Body of pancreas (tissue), 4 donors: ENCODE results near the gene GNB1L.

ENCODE experiments used
- POLR2A ChIP-seq, 3 donors: fragments of 450-650 bp; IDR thresholded peaks; one replicate each; pipeline ENCODE4 v1.6.1; 2016; ENCODE audit warnings: antibody characterized with exemption in 3 of 3, mild to moderate bottlenecking in 2 of 3
- TF ChIP-seq, protein P1 (sequence below), 7 experiments: fragments of 450-650 bp in 4 of 7; fragments of 200-600 bp in 3 of 7; sonication (generic) in 3 of 7; IDR thresholded peaks; one replicate each; pipeline ENCODE4 v1.5.1; 2016 to 2019; ENCODE audit warnings: antibody characterized with exemption in 7 of 7

DNA sequence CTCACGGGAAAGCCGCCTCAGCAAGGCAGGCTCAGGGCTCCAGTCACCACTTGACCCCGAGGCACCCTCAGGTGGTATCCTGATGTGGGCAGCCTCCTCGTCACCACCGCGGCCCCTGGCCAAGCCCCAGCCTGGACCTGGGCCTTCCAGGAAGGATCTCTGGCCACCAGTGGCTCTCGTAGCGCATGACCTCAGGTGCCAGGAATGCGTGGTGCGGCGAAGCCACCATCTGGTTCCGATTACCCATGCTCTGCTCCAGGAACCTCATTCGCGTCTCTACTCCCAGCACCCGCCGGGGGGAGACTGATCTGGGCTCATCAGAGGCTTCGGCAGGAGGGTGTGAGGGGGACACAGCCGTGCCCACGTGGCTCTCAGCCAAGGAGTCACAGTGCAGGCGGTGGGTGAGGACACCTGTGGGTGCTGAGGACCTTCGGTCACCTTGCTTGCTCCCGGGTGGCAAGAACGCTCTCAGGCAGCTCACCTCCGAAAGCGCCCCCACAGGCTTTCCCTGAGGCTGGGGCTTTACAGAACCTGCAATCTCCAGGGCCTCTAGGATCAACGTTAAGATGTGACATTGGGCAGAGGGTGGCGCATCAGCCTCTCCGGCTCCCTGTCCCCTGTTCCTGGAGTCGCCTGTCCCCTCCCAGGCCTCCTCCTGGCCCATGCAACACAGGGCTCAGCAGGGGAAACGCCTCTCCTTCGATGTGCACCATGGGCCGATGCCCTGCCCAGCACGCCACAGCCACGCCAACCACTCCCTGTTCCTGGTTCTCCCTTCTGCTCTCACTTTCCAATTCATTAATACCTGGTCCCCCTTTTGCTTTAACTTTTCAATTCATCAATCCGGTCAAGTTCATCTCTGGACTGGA is 55.1 kb downstream of the GNB1L start:
- TF ChIP-seq, protein P1, sequence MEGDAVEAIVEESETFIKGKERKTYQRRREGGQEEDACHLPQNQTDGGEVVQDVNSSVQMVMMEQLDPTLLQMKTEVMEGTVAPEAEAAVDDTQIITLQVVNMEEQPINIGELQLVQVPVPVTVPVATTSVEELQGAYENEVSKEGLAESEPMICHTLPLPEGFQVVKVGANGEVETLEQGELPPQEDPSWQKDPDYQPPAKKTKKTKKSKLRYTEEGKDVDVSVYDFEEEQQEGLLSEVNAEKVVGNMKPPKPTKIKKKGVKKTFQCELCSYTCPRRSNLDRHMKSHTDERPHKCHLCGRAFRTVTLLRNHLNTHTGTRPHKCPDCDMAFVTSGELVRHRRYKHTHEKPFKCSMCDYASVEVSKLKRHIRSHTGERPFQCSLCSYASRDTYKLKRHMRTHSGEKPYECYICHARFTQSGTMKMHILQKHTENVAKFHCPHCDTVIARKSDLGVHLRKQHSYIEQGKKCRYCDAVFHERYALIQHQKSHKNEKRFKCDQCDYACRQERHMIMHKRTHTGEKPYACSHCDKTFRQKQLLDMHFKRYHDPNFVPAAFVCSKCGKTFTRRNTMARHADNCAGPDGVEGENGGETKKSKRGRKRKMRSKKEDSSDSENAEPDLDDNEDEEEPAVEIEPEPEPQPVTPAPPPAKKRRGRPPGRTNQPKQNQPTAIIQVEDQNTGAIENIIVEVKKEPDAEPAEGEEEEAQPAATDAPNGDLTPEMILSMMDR (IDR thresholded peaks at IDR 0.05) = no peak
- no peak for TF ChIP-seq POLR2A (IDR thresholded peaks at IDR 0.05)
